Measurements from ENCODE around the gene SLC16A1.

SLC16A1 gene

DNA sequence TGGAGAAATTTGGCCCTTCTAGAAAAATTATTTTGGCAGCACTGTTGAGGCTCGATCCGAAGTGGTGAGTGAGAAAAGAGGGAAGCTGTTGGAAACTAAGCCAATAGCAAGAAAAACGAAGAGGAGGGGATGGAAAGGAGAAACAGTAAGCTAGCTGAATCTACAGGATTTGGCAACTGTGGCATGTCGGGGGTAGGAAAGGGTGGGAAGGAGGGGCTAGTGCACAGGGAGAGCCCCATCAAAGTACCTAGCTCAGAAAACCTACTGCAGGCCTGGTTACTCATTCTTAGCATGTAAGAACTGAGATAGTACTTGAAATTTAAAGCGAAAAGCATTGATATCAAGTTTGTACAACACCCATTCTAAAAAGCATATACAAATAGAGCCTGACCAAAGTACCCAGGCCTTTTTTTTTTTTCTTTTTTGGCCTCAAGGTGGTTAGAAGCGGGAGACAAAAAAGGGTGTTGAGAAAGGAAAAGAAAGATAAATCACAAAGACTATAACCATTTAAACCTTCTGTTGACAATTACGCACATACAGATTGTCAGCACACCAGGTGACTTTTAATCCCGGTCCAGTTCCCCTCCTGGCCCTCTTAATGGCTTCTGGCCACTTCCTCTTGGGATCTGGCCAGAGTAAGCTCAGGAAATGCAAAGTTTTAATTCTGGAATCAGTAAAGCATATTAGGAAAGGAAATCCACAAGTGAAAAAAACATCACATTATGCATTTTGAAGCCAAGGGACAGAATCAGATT lies 50.4 kb downstream of the SLC16A1 start:
- WGBS, result 69% methylated on average over 5 of the region's 8 CpGs
- peaks cover 0 to 3% of the 10 kb centered on the region in 2 experiments for H3K36me3 ChIP-seq (ENCODE audit: control insufficient read depth in 1 of 2, insufficient read depth in 2 of 2, low read depth in 1 of 2, low read length in 2 of 2)
- peak overlapping the region; percentile 56 for H3K9ac ChIP-seq (ENCODE audit: low read length)
- no peak overlapping the region for H2BK120ac ChIP-seq (ENCODE audit: low read depth, low read length)
- H3K23ac ChIP-seq (ENCODE audit: low read length in 2 of 2), result no peak overlapping the region
- H3K18ac ChIP-seq (ENCODE audit: low read depth in 1 of 2, low read length in 2 of 2), result peak overlapping the region in 1 of 2 experiments; percentile 28
- H3K14ac ChIP-seq (ENCODE audit: low read length in 2 of 2), result peak overlapping the region in 1 of 2 experiments; percentile 41
- no peaks in the 10 kb centered on the region for H3K9me3 ChIP-seq (ENCODE audit: control insufficient read depth, low read length)
- H2BK15ac ChIP-seq (ENCODE audit: low read depth, poor library complexity, severe bottlenecking), result no peak overlapping the region
- peaks cover 2% of the 10 kb centered on the region for H3K4me1 ChIP-seq (ENCODE audit: control insufficient read depth, insufficient read depth, low read depth, low read length)
- H2AK5ac ChIP-seq (ENCODE audit: low read length, severe bottlenecking), result no peak overlapping the region
- DNase-seq, result no peak
- H3K27ac ChIP-seq (ENCODE audit: low read length, poor library complexity, severe bottlenecking), result no peak overlapping the region
- no peak overlapping the region for H4K8ac ChIP-seq (ENCODE audit: low read length)
- H3K4ac ChIP-seq (ENCODE audit: low read depth in 1 of 2, low read length in 2 of 2), result peak overlapping the region in 1 of 2 experiments; percentile 37
- H3K4me2 ChIP-seq (ENCODE audit: low read length, poor library complexity, severe bottlenecking), result no peak overlapping the region
- peak overlapping the region; percentile 29 to 63 for H2BK12ac ChIP-seq (ENCODE audit: low read length in 2 of 2)
- H2BK5ac ChIP-seq (ENCODE audit: low read depth, low read length, poor library complexity, severe bottlenecking), result no peak overlapping the region
- H2AFZ ChIP-seq (ENCODE audit: low read depth, low read length), result no peak overlapping the region
- H4K91ac ChIP-seq (ENCODE audit: low read length), result peak overlapping the region; percentile 18
- no peaks in the 10 kb centered on the region for H3K27me3 ChIP-seq (ENCODE audit: control insufficient read depth in 1 of 2, insufficient read depth in 1 of 2, low read length in 2 of 2)
- no peak overlapping the region for H3K4me3 ChIP-seq (ENCODE audit: insufficient read depth in 1 of 2, low read depth in 1 of 2, low read length in 2 of 2)
- peaks cover 5% of the 10 kb centered on the region for H3K79me1 ChIP-seq (replicated peaks; ENCODE audit: low read length, poor library complexity, severe bottlenecking)

- WGBS, result 75% methylated on average over 2 of the region's 4 CpGs
- Histone ChIP-seq H3K14ac (ENCODE audit: low read length in 2 of 2) (no peak overlapping the region), H3K9ac (ENCODE audit: low read length) (peak overlapping the region; percentile 56), H3K4me2 (ENCODE audit: low read length, poor library complexity, severe bottlenecking) (no peak overlapping the region), H2BK120ac (ENCODE audit: low read depth, low read length) (no peak overlapping the region), H3K4me3 (ENCODE audit: insufficient read depth in 1 of 2, low read depth in 1 of 2, low read length in 2 of 2) (no peak overlapping the region), H4K8ac (ENCODE audit: low read length) (no peak overlapping the region), H3K23ac (ENCODE audit: low read length in 2 of 2) (no peak overlapping the region), H3K27ac (ENCODE audit: low read length, poor library complexity, severe bottlenecking) (no peak overlapping the region), H3K4me1 (ENCODE audit: control insufficient read depth, insufficient read depth, low read depth, low read length) (peaks cover 2% of the 10 kb centered on the region), H4K91ac (ENCODE audit: low read length) (no peak overlapping the region), H3K18ac (ENCODE audit: low read depth in 1 of 2, low read length in 2 of 2) (peak overlapping the region in 1 of 2 experiments; percentile 56), H2BK15ac (ENCODE audit: low read depth, poor library complexity, severe bottlenecking) (no peak overlapping the region), H2BK5ac (ENCODE audit: low read depth, low read length, poor library complexity, severe bottlenecking) (no peak overlapping the region), H2BK12ac (ENCODE audit: low read length in 2 of 2) (peak overlapping the region in 1 of 2 experiments; percentile 37), H3K9me3 (ENCODE audit: control insufficient read depth, low read length) (no peaks in the 10 kb centered on the region), H3K79me1 (replicated peaks; ENCODE audit: low read length, poor library complexity, severe bottlenecking) (peaks cover 3% of the 10 kb centered on the region), H3K4ac (ENCODE audit: low read depth in 1 of 2, low read length in 2 of 2) (peak overlapping the region in 1 of 2 experiments; percentile 5), H3K36me3 (ENCODE audit: control insufficient read depth in 1 of 2, insufficient read depth in 2 of 2, low read depth in 1 of 2, low read length in 2 of 2) (no peaks in the 10 kb centered on the region), H2AFZ (ENCODE audit: low read depth, low read length) (no peak overlapping the region), H3K27me3 (ENCODE audit: control insufficient read depth in 1 of 2, insufficient read depth in 1 of 2, low read length in 2 of 2) (no peaks in the 10 kb centered on the region), H2AK5ac (ENCODE audit: low read length, severe bottlenecking) (no peak overlapping the region)
- DNase-seq, result no peak
Measured at GRCh38 chr1:112904831-112905261, 51.1 kb downstream of the SLC16A1 start.

DNA sequence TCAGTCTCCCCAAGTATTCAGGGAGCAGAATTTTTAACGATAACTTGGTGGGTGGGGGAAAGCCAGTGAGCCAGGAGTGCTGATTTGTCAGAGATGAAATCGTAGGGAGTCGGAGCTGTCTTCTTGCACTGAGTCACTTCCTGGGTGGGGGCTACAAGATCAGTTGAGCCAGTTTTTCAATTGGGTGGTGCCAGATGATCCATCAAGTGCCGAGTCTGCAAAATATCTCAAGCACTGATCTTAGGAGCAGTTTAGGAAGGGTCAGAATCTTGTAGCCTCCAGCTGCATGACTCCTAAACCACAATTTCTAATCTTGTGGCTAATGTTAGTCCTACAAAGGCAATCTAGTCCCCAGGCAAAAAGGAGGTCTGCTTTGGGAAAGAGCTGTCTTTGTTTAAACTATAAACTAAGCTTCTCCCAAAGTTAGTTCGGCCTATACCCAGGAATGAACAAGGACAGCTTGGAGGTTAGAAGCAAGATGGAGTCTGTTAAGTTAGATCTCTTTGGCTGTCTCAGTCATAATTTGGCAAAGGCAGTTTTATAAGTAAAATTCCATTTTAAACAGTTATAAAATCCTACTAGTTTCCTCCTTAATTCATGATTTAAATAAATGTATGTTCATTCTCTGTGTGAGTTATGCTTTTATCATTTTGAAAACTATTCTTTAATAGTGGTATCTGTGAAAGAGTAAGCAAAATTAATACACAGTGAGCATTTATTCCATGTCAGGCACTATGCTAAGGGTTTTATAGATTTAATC lies 51.7 kb downstream of the SLC16A1 start:
- Histone ChIP-seq H3K18ac (ENCODE audit: low read depth in 1 of 2, low read length in 2 of 2) (peak overlapping the region in 1 of 2 experiments; percentile 29), H4K91ac (ENCODE audit: low read length) (no peak overlapping the region), H3K36me3 (ENCODE audit: control insufficient read depth in 1 of 2, insufficient read depth in 2 of 2, low read depth in 1 of 2, low read length in 2 of 2) (no peaks in the 10 kb centered on the region), H3K14ac (ENCODE audit: low read length in 2 of 2) (no peak overlapping the region), H2BK15ac (ENCODE audit: low read depth, poor library complexity, severe bottlenecking) (no peak overlapping the region), H3K4me3 (ENCODE audit: insufficient read depth in 1 of 2, low read depth in 1 of 2, low read length in 2 of 2) (no peak overlapping the region), H3K23ac (ENCODE audit: low read length in 2 of 2) (no peak overlapping the region), H3K4ac (ENCODE audit: low read depth in 1 of 2, low read length in 2 of 2) (no peak overlapping the region), H2BK12ac (ENCODE audit: low read length in 2 of 2) (no peak overlapping the region), H3K27ac (ENCODE audit: low read length, poor library complexity, severe bottlenecking) (no peak overlapping the region), H4K8ac (ENCODE audit: low read length) (no peak overlapping the region), H2AK5ac (ENCODE audit: low read length, severe bottlenecking) (no peak overlapping the region), H3K9ac (ENCODE audit: low read length) (peak overlapping the region; percentile 56), H2BK120ac (ENCODE audit: low read depth, low read length) (no peak overlapping the region), H3K9me3 (ENCODE audit: control insufficient read depth, low read length) (no peaks in the 10 kb centered on the region), H2BK5ac (ENCODE audit: low read depth, low read length, poor library complexity, severe bottlenecking) (no peak overlapping the region), H3K4me1 (ENCODE audit: control insufficient read depth, insufficient read depth, low read depth, low read length) (peaks cover 2% of the 10 kb centered on the region), H3K4me2 (ENCODE audit: low read length, poor library complexity, severe bottlenecking) (no peak overlapping the region), H2AFZ (ENCODE audit: low read depth, low read length) (no peak overlapping the region), H3K27me3 (ENCODE audit: control insufficient read depth in 1 of 2, insufficient read depth in 1 of 2, low read length in 2 of 2) (no peaks in the 10 kb centered on the region), H3K79me1 (replicated peaks; ENCODE audit: low read length, poor library complexity, severe bottlenecking) (peaks cover 2% of the 10 kb centered on the region)
- DNase-seq, result peak; percentile 82
- 22% methylated on average over 4 of the region's 5 CpGs for WGBS

DNA sequence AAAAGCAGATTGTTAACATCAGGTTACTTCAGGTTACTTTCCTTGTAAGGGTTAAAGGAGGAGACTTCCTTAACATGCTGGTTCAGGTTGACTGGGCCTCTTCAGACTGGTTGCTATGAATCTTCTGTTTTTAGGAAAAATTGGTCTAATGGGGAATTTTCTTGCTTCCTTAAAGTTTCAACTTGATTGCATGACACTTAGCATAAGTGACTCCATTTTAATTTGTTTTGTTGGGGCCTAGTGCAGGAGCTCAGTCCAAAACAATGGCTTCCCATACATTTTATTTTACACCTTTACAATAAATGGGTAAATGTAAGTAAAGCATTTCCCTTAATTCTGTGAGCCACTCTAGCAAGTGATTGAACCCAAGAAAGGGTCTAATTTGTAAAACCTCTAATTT lies 53.8 kb downstream of the SLC16A1 start:
- no peak overlapping the region for H3K4me2 ChIP-seq (ENCODE audit: low read length, poor library complexity, severe bottlenecking)
- no peak for DNase-seq
- H3K9ac ChIP-seq (ENCODE audit: low read length), result no peak overlapping the region
- H3K18ac ChIP-seq (ENCODE audit: low read depth in 1 of 2, low read length in 2 of 2), result no peak overlapping the region
- H2BK5ac ChIP-seq (ENCODE audit: low read depth, low read length, poor library complexity, severe bottlenecking), result no peak overlapping the region
- no peak overlapping the region for H3K23ac ChIP-seq (ENCODE audit: low read length in 2 of 2)
- no peaks in the 10 kb centered on the region for H3K4me1 ChIP-seq (ENCODE audit: control insufficient read depth, insufficient read depth, low read depth, low read length)
- H2BK120ac ChIP-seq (ENCODE audit: low read depth, low read length), result no peak overlapping the region
- H2AK5ac ChIP-seq (ENCODE audit: low read length, severe bottlenecking), result no peak overlapping the region
- H3K4me3 ChIP-seq (ENCODE audit: insufficient read depth in 1 of 2, low read depth in 1 of 2, low read length in 2 of 2), result no peak overlapping the region
- H3K79me1 ChIP-seq (replicated peaks; ENCODE audit: low read length, poor library complexity, severe bottlenecking), result peaks cover 2% of the 10 kb centered on the region
- no peak overlapping the region for H4K91ac ChIP-seq (ENCODE audit: low read length)
- no peak overlapping the region for H2AFZ ChIP-seq (ENCODE audit: low read depth, low read length)
- H3K27ac ChIP-seq (ENCODE audit: low read length, poor library complexity, severe bottlenecking), result no peak overlapping the region
- H3K9me3 ChIP-seq (ENCODE audit: control insufficient read depth, low read length), result no peaks in the 10 kb centered on the region
- H3K4ac ChIP-seq (ENCODE audit: low read depth in 1 of 2, low read length in 2 of 2), result no peak overlapping the region
- no peaks in the 10 kb centered on the region for H3K36me3 ChIP-seq (ENCODE audit: control insufficient read depth in 1 of 2, insufficient read depth in 2 of 2, low read depth in 1 of 2, low read length in 2 of 2)
- no peak overlapping the region for H2BK12ac ChIP-seq (ENCODE audit: low read length in 2 of 2)
- H3K27me3 ChIP-seq (ENCODE audit: control insufficient read depth in 1 of 2, insufficient read depth in 1 of 2, low read length in 2 of 2), result no peaks in the 10 kb centered on the region
- no peak overlapping the region for H3K14ac ChIP-seq (ENCODE audit: low read length in 2 of 2)
- H2BK15ac ChIP-seq (ENCODE audit: low read depth, poor library complexity, severe bottlenecking), result no peak overlapping the region
- H4K8ac ChIP-seq (ENCODE audit: low read length), result no peak overlapping the region
